Measurements from ENCODE around the gene IQCM.

Gene IQCM, protein sequence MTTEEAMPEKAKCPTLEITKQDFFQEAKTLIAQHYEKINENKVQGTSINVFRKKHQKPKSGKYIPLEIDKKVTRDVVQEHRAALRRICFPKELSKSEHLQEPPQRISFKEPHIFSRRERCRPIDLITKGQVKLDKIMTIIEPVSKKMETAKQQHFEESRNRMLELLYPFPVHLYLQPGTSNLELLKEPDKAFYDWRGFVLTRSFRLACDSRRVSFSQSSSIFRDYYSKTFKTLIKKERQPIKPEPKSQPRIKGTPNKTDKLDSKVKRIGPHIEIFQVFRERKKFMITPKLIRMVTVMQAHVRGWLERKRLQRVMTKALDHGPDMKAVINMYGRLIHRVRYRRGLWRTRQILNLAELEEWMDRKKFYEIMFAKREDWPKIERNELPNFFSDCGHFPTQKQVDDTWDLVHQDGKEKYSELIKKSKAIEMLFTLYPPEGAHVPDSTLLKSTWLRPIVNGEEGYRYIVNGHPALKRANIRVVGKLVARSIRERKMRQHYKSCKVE

DNA sequence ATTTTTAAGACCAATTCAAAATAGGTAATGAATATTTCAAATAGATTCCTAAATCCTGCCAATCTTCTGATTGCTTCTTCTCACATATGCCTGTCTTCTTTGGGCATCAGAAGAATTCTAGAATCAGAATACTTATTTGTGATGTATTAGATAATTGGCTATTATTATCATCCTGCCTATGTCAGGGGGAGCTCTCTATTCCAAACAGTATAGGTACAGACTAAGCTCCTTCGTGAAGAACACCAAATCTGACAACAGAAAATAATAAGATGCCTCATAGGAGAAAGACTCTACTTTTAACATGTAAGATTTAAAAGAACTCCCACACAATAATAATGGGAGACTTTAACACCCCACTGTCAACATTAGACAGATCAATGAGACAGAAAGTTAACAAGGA lies at the start of gene IQCM:
Gene IQCM (minus strand): TSS at position 101 of the 400 bp plus-strand sequence. CDS start 73,152 bp downstream, outside the sequence.
- DNase-seq, result no peak

- no peak for DNase-seq
Observed at GRCh38 chr4:149857446-149857845, 41.8 kb upstream of the IQCM start.

DNA sequence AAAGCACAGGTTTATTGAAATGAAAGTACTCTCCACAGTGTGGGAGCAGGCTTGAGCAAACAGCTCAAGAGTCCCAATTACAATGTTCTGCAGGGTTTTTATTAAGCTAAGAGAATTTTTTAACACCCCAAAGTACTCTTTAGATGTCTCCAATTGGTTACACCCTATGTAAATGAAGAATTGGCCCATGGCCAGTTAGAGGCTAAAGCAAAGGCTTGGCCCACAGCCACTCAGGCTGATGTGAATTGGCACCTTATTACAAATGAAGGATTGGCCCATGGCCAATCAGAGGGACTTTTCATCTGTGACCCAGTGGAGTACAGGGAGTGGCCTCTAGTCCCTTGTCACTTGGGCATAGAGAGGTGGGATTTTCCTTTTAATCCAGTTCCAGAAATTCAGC lies 30.1 kb upstream of the IQCM start:
- DNase-seq, result peak; percentile 79

GRCh38 chr4:149841686-149842085 lies 26.0 kb upstream of the IQCM start:
- no peak for DNase-seq

DNA sequence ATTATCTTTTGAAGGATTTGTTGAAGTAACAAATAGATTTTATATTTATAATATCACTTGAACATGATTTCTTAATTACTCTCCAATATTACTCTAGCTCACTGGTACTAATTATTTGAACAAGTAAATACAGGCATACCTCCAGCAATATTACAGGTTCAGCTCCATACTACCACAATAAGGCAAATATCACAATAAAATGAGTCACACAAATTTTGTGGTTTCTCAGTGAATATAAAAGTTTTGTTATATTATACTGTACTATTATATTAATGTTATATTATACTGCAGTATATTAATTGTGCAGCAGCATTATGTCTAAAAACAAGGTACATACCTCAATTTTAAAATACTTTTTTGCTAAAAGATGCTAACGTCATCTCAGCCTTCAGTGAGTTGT lies 22.4 kb upstream of the IQCM start:
- DNase-seq, result no peak

DNA sequence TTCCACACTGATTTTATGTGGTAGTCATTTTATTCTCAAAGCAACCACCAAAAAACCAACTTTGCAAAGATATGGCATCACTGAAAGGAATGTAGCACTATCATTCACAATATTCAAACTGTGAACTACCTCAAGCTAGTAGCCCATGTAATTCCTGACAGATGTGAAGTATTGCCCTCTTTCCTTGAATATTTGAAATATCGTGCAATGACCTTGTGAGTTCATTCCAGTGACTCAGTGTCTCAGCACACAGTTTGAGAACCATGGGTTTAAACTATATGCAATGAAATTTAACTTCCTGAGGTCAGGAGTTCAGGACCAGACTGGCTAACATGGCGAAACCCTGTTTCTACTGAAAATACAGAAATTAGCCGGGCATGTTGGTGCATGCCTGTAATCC lies 20.9 kb upstream of the IQCM start:
- no peak for DNase-seq

- no peak for DNase-seq
Observed at GRCh38 chr4:149835280-149835679, 19.6 kb upstream of the IQCM start.

DNA sequence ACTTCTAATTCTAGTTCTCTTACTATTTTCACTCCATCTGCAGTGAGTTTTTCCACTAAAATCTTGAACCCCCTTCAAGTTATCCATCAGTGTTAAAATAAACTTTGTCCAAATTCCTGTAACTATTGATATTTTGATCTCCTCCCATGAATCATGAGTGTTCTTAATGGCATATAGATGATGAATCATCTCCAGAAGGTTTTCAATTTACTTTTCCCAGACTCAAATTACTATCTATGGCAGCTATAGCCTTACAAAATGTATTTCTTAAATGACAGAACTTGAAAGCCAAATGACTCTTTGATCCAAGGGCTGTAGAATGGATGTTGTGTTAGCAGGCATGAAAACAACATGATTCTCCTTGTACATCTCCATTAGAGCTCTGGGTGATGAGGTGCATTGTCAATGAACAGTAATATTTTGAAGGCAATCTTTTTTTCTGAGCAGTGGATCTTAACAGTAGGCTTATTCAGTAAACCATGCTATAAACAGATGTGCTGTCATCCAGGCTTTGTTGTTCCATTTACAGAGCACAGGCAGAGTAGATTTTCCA lies 16.1 kb upstream of the IQCM start:
- no peak for DNase-seq

DNA sequence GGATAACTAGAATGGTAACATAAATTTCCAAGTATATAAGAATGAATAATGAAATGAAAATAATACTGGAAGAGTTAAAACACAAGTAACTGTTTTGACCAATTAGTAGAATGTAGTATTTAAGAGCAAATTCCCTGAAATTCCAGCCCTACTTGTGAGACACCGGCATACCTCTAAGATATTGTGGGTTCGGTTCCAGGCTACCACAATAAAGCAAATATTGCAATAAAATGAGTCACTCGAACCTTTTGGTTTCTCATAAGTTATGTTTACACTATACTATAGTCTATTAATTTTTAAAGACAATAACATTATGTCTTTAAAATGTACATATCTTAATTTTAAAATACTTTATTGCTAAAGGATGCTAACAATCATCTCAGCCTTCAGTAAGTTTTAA lies 15.2 kb upstream of the IQCM start:
- no peak for DNase-seq

- DNase-seq, result no peak
Observed at GRCh38 chr4:149825336-149825735, 9.7 kb upstream of the IQCM start.

DNA sequence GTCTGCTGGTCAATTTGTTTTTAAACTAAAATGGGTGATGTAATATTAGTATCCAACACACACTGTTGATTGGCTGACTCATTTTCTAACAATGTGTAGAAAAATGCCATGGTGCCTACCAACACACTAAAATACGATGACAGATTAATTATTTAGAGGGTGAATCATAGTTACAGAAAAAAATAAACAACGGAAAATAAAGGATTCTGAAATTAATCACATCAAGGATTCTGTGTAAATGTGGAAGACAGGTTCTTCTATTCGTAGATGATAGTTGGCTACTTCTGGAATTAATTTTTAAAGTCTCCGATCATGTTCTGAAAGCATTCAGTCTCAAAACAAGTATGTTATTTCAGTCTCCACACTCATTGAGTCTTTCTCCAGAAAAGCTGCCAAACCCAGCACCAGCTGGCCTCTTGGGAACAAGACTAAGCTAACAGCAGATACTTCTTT lies 8.2 kb upstream of the IQCM start:
- no peak for DNase-seq

- no peak for DNase-seq
Observed at GRCh38 chr4:149801416-149801815, 14.2 kb downstream of the IQCM start.

DNA sequence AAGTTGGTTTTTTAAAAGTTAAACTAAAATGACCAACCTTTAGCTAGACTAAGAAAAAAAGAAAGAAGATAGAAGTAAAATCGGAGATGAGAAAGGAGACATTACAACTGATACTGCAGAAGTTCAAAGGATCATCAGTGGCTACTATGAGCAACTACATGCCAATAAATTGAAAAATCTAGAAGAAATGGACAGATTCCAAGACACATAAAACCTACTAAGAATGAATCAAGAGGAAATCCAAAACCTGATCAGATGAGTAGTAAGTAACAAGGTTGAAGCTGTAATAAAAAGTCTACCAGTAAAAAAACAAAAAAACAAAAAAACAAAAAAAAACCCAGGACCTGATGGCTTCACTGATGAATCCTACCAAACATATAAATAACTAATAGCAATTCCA lies 16.1 kb downstream of the IQCM start:
- no peak for DNase-seq

- DNase-seq, result no peak
Observed at GRCh38 chr4:149796381-149796780, 19.3 kb downstream of the IQCM start.

DNA sequence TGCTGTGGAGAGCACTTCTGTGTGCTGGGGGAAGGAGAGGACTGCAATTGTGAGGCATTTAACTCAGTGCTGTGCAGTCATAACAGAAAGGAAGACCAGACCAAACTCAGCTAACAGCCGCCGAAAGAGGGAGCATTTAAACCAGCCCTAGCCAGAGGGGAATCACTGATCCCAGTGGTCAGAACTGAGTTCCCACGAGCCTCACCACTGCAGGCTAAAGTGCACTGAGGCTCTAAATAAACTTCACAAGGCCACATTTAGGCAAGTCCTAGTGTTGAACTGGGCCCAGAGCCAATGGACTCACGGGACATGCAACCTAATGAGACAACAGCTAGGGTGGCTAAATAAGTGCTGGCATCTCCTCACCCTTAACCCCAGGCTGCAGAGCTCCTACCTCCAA lies 20.4 kb downstream of the IQCM start:
- no peak for DNase-seq

DNA sequence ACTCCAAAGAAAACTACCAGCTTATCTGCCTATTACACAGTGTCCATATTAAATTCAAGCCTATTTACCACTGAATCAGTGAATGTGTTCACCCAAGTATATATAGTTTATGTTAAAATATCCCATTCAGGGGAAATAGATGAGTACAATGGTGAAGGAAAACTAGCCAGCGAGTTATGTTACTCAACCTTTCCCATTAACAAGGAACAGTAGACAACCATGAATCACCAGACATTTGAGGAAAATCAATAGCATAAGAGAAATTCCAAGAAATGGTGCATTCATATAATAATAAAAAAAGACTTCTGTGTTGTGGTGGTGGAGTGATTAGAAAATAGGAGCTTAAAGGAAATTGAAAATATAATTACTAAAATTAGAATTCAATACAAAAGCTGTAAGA lies 21.3 kb downstream of the IQCM start:
- DNase-seq, result no peak

- DNase-seq, result no peak
Observed at GRCh38 chr4:149793459-149793858, 22.2 kb downstream of the IQCM start.

- DNase-seq, result no peak
Observed at GRCh38 chr4:149791851-149792250, 23.8 kb downstream of the IQCM start.

DNA sequence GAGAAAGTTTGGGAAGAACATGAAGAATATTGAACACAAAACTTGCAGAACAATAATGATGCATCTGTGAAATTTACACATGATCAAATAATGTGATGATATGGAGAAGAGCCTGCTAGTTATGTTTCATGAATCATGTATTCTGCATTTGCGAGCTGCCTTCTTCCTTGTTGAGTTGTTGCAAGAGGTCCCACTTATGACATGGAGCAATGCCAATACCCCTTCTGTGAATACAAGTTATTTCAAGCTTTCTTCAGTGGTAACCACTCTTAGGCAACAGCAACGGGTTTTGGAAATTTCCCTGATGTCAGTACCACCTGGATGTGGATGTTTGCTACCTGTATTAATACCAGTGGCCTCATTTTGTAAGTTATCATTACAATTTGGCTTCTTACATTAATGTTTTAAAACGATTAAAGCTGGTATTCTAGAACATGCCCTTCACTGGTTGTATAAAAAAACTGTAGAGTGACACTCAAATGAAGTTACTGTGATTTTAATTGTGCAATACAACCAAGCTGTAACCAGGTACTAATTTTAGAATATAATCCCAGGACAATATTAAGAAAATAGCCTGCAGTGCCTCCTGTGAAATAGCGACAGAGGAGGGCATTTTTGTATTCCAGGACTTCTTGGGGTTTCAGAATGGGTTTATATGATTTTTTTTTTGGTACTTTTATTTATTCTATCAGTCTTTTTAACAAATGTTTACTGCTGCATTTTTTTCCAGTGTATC lies 25.3 kb downstream of the IQCM start:
- no peak for DNase-seq

- DNase-seq, result no peak
Observed at GRCh38 chr4:149788300-149788699, 27.3 kb downstream of the IQCM start.

GRCh38 chr4:149785696-149786431 lies 29.8 kb downstream of the IQCM start:
- no peak for DNase-seq

DNA sequence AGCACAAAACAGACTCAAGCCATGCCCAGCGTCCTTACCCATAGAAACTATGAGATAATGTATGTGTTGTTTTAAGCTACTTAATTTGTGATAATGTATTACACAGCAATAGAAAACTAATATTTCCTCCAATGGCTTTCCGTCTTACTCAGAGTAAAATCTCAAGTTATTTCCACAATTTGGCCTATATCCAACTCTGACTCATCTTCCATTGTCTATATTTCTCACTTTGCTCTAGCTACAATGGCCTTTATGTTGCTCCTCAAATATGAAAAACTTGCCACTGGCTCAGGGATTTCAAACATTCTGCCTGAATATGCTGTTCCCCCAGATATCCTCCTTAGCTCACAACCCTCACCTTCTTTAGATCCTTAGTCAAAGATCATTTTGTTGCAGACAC lies 31.6 kb downstream of the IQCM start:
- no peak for DNase-seq

GRCh38 chr4:149781150-149781549 lies 34.5 kb downstream of the IQCM start:
- no peak for DNase-seq

All from NCI-H345 (cell line).